ENCODE data around the gene WEE2. TPM values are rescaled to one million over a fixed set of nuclear protein-coding genes. Genes with fewer than 3 reads are reported as not detected.
"Not testable (repeated sequence)": the region's sequence is repeated elsewhere in the genome, so short reads cannot be mapped to it uniquely, and the experiment has no call there.

The WEE2 gene
- total and polyA plus RNA-seq, 10 donors = 0.04 TPM; not detected in 9

DNA sequence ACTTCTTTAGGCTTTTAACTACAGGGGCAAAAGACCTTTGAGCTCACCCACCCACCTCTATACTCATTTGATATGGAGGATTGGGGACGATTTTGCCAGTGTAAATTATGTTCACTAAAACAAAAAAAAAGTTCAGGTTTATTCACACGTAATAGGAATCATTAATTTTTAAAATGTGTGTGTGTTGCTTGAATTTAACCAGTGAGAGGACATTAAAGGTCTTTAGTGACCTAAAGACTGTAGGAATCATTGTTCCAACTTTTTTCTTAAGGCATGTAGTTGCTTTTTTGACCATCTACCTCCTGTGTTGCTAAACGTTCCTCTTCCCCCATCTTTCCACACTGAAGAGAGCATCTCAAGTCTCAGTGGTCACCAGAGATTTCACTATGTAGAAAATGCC lies 31.1 kb downstream of the WEE2 start:
- 55 to 75% (median 64%) methylated on average over 3 of the region's 3 CpGs for WGBS, 5 donors
- no peak overlapping the region for H3K27ac ChIP-seq
- no peaks in the 10 kb centered on the region for H3K9me3 ChIP-seq
- peaks cover 0 to 52% (median 38%) of the 10 kb centered on the region in 6 donors for H3K36me3 ChIP-seq
- TF ChIP-seq, protein P1, sequence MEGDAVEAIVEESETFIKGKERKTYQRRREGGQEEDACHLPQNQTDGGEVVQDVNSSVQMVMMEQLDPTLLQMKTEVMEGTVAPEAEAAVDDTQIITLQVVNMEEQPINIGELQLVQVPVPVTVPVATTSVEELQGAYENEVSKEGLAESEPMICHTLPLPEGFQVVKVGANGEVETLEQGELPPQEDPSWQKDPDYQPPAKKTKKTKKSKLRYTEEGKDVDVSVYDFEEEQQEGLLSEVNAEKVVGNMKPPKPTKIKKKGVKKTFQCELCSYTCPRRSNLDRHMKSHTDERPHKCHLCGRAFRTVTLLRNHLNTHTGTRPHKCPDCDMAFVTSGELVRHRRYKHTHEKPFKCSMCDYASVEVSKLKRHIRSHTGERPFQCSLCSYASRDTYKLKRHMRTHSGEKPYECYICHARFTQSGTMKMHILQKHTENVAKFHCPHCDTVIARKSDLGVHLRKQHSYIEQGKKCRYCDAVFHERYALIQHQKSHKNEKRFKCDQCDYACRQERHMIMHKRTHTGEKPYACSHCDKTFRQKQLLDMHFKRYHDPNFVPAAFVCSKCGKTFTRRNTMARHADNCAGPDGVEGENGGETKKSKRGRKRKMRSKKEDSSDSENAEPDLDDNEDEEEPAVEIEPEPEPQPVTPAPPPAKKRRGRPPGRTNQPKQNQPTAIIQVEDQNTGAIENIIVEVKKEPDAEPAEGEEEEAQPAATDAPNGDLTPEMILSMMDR (IDR thresholded peaks at IDR 0.05 in 8 of 11, conservative IDR thresholded peaks at IDR 0.05 in 3 of 11) = no peak
- TF ChIP-seq POLR2A (IDR thresholded peaks at IDR 0.05) (no peak), POLR2AphosphoS5 (IDR thresholded peaks at IDR 0.05) (no peak)
- no peaks in the 10 kb centered on the region for H3K27me3 ChIP-seq (replicated peaks in 1 of 7)
- intact Hi-C loops (cut with DNase I; ENCODE audit: low total_unique reads) = loop anchor here (10.0 kb wide), 1 partner anchor 84 kb away; no protein-coding TSS in a partner anchor
- no peak for DNase-seq
- H3K4me3 ChIP-seq = peak overlapping the region in 7 of 8 donors; percentile 41 to 84 (median 76)
- H3K4me1 ChIP-seq = peaks cover 18 to 55% (median 43%) of the 10 kb centered on the region in 6 donors

DNA sequence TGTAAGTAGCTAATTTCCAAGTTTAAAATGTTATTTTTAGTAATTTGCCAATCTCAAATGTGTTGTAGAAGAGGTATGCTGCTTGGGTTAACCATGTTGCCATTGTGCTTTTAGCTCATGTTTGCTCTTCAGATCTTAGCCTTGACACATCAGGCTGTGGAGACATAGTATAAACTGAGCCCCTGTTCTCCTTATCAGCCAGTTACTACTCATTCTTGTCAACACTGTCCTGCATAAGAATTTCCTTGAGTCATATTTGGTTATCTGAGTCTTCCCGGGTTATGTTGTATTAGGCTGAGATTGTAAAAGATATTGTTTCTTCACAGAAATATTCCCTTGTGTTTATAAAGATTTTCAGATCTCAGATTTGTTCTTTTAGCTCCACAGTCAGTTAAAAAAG lies 34.1 kb downstream of the WEE2 start:
- no peak overlapping the region for H3K4me3 ChIP-seq
- intact Hi-C loops (cut with DNase I; ENCODE audit: low total_unique reads) = no loop called here
- 89 to 100% (median 98%) methylated on average over 1 of the region's 1 CpG for WGBS, 5 donors
- peaks cover 5 to 81% (median 68%) of the 10 kb centered on the region in 6 donors for H3K36me3 ChIP-seq
- TF ChIP-seq, protein P1 (IDR thresholded peaks at IDR 0.05 in 8 of 11, conservative IDR thresholded peaks at IDR 0.05 in 3 of 11) = no peak
- no peak for TF ChIP-seq POLR2A (IDR thresholded peaks at IDR 0.05)
- TF ChIP-seq POLR2AphosphoS5 (IDR thresholded peaks at IDR 0.05) = no peak
- DNase-seq = no peak
- H3K27me3 ChIP-seq (replicated peaks in 1 of 7) = no peaks in the 10 kb centered on the region
- H3K4me1 ChIP-seq = peaks cover 18 to 44% (median 38%) of the 10 kb centered on the region in 6 donors
- H3K9me3 ChIP-seq = no peaks in the 10 kb centered on the region
- no peak overlapping the region for H3K27ac ChIP-seq

DNA sequence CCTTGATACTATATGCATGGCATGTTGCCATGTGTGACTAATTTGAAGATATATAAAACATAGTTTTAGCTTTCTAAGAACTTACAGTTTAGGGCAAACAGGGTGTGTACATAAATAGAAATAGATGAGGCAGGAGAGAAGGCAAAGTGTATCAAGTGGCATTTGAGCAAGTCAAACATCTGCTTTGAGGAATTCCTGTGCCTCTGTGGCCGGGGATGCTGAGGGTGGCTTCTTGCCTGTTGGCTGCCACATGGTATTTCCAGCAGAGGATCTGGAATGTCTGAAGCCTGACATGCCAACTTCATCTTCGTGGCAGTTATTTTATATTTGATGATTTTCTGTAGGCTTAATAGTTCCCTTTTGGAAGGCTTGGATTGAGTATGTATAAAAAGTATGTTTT lies 36.0 kb downstream of the WEE2 start:
- no peak for TF ChIP-seq POLR2AphosphoS5 (IDR thresholded peaks at IDR 0.05)
- TF ChIP-seq, protein P1 (IDR thresholded peaks at IDR 0.05 in 8 of 11, conservative IDR thresholded peaks at IDR 0.05 in 3 of 11) = no peak
- TF ChIP-seq POLR2A (IDR thresholded peaks at IDR 0.05) = no peak
- H3K27ac ChIP-seq = no peak overlapping the region
- H3K36me3 ChIP-seq = peaks cover 9 to 100% (median 86%) of the 10 kb centered on the region in 6 donors
- no peak for DNase-seq
- H3K9me3 ChIP-seq = no peaks in the 10 kb centered on the region
- intact Hi-C loops (cut with DNase I; ENCODE audit: low total_unique reads) = no loop called here
- H3K27me3 ChIP-seq (replicated peaks in 1 of 7) = no peaks in the 10 kb centered on the region
- no peak overlapping the region for H3K4me3 ChIP-seq
- 89 to 98% (median 94%) methylated on average over 2 of the region's 2 CpGs for WGBS, 5 donors
- peaks cover 14 to 33% (median 26%) of the 10 kb centered on the region in 6 donors for H3K4me1 ChIP-seq

- Histone ChIP-seq H3K27me3 (replicated peaks in 1 of 7) (no peaks in the 10 kb centered on the region), H3K36me3 (peaks cover 41 to 100% (median 100%) of the 10 kb centered on the region in 6 donors), H3K4me3 (no peak overlapping the region), H3K4me1 (no peaks in the 10 kb centered on the region), H3K9me3 (peaks cover 11 to 41% (median 37%) of the 10 kb centered on the region in 8 donors), H3K27ac (no peak overlapping the region)
- WGBS, 5 donors = 94 to 100% (median 97%) methylated on average over 2 of the region's 2 CpGs
- intact Hi-C loops (cut with DNase I; ENCODE audit: low total_unique reads) = no loop called here
- TF ChIP-seq, protein P1 (IDR thresholded peaks at IDR 0.05 in 8 of 11, conservative IDR thresholded peaks at IDR 0.05 in 3 of 11) = no peak
- TF ChIP-seq POLR2AphosphoS5 (IDR thresholded peaks at IDR 0.05) (no peak), POLR2A (IDR thresholded peaks at IDR 0.05) (no peak)
- no peak for DNase-seq
Measured at GRCh38 chr7:141748396-141748795, 40.2 kb downstream of the WEE2 start.

- H3K27ac ChIP-seq; DNase-seq; intact Hi-C loops (cut with DNase I; ENCODE audit: low total_unique reads); H3K4me1 ChIP-seq; H3K27me3 ChIP-seq (replicated peaks in 1 of 7): not testable (repeated sequence)
- peak overlapping the region in 1 of 8 donors; percentile 17 for H3K4me3 ChIP-seq
- H3K36me3 ChIP-seq = peaks cover 40 to 100% (median 81%) of the 10 kb centered on the region in 6 donors
- 93 to 99% (median 98%) methylated on average over 10 of the region's 10 CpGs for WGBS, 5 donors
- peaks cover 11 to 42% (median 37%) of the 10 kb centered on the region in 8 donors for H3K9me3 ChIP-seq
Measured at GRCh38 chr7:141751904-141752303, 43.8 kb downstream of the WEE2 start.
